GF-D8 (cell line): Measurements from ENCODE around the gene ADAMTS9.

Source experiments
- DNase-seq: peaks from one replicate; lab custom pipeline; 2025; lab: John Stamatoyannopoulos, UW

The ADAMTS9 gene

DNA sequence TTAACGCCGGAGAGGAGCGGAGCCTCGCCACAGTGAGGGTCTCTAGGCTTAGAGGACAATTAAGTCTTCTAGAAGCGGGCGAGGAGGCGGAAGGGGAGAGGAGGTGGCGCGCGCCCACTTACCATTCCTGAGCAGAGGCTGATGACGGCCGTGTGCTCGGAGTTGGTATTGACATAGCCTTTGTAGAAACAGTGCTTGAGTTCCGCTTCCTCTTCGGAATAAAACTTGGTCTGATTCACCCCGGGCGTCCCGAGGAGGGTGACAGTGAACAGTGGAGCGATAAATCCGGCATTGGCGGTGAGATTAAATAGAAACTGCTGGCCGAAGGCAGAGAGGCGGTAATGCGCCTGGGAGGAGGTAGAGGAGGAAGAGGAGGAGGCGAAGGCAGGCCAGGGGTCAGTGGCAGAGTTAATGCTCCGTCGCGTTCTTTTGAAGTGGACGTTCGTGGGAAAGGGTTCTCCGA lies 1.3 kb downstream of the ADAMTS9 start:
- DNase-seq, result no peak

DNA sequence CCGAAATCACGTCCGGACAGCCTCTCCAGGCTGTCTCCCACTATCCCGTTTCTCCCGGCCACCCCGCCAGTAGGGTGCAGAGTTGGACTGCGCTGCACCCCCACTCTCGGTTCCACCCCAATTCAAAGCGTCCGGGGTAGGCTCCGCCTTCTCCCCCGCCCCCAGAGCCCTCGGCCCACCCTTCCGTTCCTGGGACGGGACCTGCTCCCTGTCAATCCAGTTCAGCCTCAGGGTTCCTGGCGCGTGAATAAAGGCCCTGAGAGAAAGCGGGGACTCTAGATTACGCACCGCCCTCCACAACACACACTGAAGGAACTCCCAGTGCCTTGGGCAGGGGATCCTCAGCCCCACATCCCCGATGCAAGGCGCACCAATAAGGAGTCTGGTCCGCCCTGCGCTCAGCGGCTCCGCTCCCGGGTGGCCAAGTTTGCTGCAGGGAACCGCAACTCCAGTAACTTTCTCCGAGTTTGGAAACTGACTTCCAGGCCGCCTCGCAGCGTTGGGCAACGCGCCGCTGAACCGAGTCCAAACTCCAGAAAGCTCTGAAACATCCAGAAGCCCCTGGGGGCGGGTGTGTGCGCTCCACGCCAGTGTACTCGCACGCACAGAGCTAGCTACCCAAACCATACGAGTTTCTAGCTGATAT lies 1.9 kb downstream of the ADAMTS9 start:
- DNase-seq, result no peak

DNA sequence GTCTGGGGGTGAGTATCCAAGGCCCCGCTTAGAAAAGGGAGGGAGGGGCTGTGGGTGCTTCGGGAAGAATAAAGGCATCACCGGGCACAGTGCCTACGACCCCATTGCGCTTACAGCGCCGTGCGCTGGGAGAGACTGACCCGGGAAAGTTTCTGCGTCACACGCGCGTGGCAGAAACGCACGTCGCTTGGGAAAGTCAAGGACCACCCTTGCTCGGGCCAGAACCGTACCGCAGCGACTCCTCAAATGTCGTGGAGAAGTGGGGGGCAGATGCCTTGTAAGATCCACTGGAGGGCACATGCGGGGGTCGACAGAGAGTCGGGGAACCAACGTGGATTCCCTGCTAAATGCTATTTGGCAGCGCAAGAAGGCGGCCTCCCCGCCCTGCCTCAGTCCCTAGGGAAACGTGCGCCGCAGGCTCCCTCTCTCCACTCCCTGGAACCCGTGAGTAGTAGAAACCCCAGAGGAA lies 2.4 kb downstream of the ADAMTS9 start:
- no peak for DNase-seq

DNA sequence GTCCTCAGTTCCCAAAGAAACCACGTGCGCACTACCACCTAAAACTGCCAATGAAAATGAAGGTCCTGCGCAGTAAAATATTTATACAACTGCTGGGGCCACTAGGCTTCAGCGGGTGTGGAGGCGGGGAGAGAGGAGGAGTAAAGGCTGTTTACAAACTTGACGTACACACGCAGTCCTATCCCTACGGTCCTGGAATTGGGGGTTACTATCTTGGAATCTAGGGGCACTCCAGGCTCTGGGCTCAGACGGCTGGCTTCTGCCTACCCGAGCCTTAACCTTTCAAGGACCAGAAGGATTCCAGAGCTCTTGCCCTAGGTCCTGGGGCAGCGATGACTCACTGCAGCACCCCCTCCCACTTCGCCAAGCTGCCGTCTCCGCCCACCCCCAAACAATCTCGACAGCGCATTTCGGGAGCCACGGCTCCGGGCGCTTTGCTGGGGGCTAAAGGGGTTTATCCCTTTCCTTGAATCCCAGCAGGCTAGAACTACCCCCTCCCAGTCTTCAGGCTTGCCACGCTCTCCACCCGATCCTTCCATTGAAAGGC lies 3.0 kb downstream of the ADAMTS9 start:
- DNase-seq, result no peak

DNA sequence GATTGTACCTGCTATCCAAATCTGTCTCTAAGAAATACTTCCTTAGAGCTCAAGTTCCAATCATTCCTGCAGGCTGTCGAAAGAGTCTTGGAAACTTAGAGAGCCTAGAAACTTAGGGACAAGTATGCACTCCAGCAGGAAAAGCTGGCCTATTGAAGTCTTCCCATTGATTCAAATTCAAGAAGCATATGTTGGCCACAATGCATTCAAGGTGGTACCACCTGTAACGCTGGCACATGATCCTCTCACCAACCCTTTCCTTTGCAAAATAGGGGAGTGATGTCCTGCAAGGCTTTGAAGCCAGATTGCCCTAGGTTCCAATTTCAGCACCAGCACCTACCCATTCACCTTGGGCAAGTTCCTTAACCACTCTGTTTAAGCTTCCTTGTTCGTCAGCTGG lies 6.0 kb downstream of the ADAMTS9 start:
- no peak for DNase-seq

DNA sequence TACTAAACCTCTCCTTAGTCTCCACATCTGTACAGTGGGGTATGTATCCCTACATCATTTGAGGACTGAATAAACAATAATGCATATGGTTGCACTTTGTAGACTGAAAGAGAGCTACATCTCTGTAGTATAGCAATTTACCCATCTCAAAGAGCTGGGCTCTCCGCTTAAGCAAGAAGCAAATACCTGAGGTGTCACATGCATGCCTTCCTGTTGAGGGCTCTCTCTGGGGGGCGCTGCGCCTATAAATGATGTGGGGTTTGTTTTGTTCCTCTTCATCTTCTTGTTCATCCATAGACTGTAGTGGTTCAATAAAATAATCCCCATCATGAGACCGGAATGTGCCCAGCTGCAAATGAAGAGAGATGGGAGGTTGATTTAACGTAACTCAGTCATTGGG lies 6.8 kb downstream of the ADAMTS9 start:
- DNase-seq, result no peak

DNA sequence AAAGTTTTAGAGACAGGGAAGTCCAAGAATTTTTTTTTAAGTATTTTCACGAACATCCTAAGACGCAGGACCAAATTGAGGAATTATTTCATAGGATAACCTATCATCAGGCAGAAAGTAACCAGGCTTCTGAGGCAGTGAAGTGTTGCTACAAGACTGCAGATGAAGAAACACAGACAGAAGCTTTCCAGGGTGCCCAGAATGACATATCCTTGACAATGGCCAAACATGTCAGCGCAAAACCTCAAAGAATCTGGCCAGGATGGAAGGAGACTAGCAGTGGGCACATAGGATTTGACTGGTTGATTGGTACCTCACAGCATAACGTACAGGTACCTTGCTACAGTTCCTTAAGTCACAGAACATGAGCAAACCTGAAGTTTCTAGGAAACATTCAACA lies 7.5 kb downstream of the ADAMTS9 start:
- no peak for DNase-seq

DNA sequence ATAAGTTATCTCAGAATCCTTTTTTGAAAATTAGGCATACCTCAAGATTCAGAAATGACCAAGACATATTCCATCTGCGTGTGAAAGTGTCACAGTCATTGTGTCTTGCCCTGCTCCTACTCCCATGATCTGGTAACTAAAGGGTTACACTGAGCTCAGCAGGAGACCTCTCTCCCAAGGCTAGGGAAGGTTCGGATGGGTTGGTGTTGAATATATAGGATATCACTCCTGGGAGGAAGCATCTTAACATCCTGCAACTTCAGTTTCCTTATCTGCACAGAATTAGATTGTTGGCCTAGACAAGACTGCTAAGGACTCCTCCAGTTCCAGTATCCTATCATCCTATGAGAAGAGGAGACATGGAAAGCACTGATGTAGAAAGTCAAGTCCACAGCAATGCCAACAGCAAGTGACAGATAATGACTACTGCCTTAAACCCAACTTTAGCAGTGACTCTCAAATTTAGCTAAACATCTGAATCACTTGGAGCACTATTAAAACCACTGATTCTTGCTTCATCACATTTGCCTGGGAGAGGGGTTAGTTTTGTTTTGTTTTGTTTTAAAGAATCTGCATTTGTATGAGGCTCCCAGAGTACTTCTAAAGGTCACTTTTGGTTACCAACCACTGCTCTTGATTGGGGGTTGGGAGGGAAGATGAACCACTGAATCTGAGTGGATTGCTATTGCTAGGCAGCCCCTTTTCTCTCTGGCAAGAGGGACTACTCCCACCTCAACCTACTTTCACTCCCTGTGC lies 9.7 kb downstream of the ADAMTS9 start:
- no peak for DNase-seq

DNA sequence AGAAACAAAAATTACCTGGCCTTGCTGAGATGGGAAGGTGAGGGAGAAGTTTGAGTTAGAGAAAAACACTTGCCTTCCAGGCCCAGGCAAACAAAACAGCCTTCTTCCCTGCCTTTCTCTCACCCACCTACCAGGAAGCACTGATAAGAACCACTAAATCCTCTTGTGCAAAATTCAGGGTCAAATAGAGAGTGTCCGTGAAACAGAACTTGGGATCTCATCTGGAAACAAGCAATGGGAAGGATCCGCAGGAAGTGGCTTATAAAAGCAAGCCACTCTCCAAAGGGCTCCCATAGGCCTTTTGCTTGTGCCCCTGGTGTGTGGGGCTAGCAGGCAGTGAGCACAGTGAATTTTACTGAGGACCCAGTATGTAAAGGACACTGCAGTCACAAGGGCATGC lies 11.0 kb downstream of the ADAMTS9 start:
- DNase-seq, result no peak

DNA sequence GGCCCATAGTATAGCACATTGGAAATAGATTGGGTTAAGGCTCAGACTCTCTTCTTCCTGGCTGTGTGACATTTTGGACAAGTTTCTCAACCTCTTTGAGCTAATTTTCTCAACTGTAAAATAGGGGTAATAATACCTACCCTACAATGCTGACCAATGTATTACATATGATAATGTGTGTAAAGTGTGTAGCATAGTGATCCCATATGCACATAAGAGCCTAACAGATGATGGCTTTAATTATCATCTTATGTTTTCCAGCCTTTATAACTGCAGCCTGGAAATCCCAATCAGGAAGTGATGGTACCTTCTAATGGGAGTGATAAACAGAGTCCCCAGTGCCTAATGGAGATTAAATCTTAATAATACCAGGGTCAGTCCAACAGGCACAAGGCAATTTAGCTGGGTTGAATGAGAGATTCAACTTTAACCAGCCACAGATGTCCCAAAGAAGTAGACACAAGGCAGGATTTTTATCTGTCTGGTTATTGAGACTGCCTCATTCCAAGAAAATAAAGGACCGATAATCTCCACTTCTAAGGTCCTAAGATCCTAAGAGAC lies 12.0 kb downstream of the ADAMTS9 start:
- DNase-seq, result no peak

DNA sequence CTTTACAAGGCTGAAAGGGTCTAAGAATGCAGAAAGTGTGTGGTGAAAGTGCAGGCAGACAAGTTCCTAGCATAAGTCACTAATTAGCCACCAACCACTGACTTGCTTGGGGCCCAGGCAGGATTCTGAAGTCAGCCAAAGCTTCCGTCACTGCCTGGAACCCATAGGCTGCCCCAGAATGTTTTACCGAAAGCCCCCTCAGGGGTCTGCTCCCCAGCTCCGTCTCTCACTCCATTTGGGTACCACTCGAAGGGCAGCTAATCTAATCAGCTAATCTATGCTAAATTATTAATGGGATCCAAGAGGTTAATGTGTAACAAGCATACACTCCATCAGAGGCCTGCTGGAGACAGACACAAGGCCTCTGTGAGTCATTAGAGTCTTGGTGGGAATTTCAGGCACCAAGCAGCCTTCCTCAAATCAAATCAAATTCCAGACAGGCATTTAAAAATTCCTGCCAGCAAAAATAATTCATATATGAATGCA lies 13.2 kb downstream of the ADAMTS9 start:
- DNase-seq, result no peak

DNA sequence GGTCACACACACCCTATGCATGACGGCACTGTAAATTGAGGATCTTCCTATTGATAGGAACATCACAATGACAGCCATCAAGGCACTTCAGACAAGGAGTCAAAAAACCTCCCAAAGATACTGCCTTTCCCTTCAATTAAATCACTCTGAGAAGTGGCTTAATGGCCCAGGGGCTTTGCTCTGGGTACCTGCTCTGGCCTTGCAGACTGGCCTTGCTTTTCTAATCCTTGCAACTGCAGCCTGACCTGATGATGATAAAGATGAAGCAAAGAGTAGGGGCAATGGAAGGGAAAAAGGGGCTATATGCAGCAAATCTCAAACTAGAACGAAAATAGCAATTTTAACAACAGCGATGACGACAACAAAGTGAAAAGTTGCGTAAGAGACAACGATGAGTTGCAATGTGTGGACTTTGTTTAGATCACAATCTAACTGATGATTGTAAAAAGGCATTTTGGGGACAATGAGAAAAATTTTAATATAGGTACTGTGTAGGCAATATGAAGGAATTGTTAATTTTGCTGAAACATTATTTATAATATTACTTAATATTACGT lies 14.6 kb downstream of the ADAMTS9 start:
- no peak for DNase-seq

DNA sequence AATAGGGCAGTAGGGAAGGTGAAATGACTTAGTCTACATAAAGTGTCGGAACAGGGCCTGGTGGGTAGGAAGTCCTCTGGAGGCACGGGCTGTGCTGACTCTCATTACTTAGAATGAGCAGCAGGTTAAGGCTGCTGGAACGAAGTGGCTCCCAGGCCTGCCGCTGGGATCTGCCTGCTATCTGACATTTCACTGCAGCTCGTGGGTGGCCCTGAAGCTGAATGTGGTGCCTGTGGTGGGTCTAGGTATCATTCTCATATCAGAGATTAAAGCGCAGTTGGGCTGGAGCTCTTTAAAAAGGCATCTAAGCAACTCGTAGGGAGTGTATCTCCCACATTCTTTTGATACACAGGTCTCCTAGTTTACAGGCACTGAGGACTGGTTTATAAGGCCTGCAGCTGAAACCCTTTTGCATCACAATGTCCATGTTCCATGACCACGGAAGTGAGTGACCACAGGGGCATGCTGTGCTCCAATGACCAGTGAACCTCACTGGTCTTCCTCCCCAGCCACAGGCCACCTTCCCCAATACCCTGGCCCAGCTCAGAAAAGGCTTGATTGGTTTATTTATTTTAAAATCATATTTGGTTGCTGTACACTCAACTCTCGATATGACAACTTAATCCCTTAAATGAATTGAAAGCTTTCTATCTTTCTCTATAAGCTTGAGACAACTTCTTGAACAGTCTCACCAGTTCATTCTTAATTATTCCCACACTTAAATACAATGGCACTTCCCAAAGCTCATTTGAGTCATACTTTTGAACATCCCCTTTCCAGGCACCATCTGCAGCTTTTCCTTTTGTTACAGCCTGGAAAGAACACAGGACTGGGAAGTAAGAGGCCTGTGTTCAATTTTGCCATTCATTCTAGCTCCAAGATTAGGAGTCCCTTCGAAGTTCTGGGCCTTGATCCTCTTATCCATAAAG lies 19.0 kb downstream of the ADAMTS9 start:
- DNase-seq, result no peak

DNA sequence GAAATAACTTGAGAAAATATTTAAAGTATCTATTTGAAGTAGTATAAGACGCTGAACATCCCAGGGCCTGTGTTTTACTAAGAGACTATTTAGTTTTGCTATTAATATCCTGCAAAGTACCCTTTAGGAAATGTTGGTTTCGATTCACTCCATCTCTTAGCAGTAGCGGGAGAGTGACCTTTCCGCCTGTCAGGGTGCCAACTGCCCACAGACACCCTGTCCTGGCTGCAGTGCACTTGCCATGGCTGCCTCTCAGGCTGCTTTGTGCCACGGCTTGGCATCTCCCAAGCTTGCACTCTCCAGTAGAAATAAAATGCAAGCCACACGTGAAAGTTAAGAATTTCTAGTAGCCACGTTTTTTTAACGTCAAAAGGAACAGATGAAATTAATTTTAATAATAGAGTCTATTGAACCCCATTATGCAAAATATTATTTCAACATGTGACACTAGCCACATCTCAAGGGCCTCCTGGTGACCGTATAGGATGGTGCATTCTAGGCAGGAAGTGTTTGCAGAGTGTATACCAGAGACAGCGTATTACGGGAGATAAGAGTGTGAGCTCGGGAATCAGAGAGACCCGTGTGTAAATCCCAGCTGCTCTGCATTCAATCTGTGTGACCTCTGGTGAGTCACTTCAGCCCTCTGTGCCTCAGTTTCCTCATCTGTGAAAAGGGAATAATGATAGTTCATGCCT lies 19.8 kb downstream of the ADAMTS9 start:
- DNase-seq, result no peak

DNA sequence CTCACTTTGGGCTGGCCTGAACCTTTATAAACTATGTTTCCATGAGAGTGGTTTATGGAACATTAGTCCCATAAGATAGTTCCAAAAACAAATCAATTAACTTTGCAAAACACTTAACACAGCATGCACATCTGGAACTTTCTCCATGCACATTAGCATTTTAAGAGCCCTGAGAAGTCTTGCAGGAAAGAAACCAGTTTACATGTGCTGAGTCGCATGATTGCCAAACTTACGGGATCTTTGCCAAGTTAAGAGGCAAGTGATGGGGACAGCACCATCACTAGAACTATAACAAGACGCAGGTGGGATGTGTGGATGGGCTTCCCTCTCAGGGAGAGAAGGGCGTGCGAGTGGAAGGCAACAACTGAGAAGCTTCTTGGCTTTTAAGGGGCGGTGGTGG lies 20.7 kb downstream of the ADAMTS9 start:
- no peak for DNase-seq

DNA sequence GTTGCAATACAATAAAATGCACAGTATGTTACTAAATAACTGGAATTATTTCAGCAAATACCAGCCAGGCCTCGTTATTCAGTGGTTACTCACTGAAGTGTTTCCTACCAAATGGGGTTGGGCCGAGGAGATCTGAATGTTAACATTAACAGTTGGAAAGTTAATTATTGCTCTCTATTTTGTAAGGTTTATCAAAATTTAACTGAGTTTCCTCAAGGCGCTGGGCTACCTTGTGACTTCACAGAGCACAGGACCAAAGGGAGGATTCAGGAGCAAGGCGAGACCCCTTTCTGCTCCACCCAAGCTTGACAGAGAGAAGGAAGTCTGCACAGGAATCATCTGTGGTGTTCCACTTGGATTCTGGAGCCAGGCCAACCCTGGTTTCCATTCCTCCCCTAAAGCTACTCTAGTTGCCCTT lies 21.6 kb downstream of the ADAMTS9 start:
- no peak for DNase-seq

DNA sequence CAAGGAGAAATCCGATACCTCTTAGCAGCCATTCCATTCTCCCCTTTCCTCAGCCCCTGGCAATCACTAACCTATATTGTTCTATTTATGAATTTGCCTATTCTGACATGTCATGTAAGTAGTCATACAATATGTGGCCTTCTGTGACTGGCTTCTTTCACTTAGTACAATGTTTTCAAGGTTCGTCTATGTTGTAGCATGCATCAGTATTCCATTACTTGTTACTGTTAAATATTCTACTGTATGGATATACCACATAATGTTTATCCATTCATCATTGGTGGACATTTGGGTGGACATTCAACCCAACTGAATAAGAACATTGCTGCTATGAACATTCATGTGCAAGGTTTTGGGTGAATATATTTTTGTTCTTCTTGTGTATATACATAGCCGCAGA lies 23.4 kb downstream of the ADAMTS9 start:
- DNase-seq, result no peak

DNA sequence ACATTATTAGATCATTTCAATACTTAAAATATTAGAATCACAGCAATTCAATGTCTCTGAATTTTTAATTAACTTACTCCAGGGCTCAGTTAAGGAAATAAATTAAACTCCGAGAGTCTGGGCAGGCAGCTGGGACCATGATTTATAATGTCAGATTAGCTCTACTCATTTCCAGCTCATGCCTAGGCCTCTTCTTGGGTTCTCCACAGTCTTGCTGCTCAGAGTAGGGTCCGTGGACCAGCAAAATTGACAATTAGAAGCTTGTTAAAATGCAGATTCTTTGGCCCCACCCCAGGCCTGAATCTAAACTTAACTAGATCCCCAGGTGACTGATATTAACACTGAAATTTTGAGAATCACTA lies 28.2 kb downstream of the ADAMTS9 start:
- DNase-seq, result no peak

DNA sequence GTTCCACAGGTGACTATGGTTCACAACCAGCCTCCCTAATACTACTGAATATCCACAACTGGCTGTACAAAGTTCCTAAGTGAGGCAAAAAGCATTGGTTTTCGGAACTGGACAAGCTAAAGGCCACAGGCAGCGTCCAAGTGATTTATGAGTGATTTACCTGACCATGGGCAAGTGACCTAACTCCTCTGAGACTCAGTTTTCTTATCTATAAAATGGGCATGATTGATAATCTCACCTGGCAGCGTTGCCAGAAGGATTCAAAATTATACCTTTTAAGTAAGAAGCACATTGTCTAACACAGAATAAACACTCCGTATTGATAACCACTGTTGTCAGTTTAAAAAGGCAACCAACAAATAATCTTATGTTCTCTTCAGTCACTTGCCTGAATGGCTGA lies 29.8 kb downstream of the ADAMTS9 start:
- no peak for DNase-seq

DNA sequence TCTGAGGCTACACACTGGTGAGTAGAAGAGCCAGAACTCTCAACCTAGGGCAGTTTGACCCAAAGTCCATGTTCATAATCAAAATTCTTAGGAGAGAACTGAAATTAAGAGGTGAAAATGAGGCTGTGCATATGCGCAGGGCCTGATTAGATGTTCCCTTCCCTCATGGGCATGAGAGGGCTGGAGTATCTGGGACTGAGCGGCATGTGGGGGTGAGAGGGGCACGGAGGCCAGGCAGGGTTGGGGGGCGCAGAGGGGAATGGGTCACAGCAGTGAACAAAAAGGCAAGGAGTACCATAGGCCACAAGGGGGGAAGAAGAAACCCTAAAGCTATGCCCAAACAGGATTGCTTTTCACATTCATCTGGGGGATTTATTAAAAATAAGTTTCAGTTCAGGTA lies 31.3 kb downstream of the ADAMTS9 start:
- no peak for DNase-seq

DNA sequence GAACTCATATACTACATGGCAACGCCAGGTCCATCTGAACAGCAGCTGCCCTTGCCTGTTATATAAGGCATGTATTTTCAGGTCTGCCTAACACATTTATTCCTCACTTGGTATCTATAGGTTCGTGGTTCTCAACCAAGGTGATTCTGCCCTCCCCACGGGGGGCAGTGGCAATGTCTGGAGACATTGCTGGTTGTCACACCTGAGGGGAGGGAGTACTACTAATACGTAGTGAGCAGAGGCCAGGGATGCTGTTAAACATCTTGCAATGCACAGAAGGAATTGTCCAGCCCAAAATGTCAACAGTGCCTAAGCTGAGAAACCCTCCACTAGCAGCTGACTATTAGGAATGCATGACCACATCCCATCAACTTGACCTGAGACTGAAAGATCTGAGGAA lies 32.6 kb downstream of the ADAMTS9 start:
- no peak for DNase-seq
